ENCODE measurements around the gene VWA1.
"Not testable (repeated sequence)": the region's sequence is repeated elsewhere in the genome, so short reads cannot be mapped to it uniquely, and the experiment has no call there.

VWA1 gene

DNA sequence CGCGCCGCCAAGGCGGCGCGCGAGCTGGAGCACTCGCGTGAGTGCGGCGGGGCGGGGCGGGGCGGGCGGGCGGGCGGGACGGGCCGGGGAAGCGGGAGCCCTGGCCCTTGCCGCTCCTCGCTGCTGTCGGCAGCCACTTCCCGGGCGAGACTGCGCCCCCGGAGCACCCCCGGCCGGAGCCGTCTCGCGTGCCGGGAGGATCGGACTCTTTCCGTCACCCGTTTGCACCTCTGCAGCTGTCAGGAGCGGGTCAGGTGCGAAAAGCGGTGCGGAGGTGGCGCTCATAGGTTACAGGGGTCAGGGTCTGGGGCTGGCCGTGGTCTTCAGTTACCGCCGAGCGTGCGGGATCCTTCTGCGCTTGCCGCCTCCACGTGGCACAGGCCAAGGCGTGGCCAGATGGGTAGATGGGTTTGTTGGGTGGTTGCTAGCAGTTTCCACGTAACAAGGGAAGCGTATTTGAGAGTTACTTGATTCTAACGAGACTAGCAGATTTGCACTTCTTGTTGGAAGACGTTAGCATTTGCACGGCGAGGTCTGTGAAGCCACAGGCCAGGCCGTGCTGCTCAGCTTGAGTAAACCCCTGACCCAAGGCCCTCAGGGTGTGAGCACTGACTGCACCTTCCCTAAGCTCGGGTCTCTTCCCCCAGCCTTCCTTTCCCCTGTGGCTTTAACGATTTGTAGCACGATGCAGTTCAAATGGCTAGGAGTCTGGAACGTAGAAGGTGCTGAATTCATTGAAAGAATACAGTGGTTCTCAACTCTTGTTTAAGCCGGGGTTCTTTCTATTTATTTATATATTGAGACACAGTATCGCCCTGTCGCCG lies 36.8 kb downstream of the VWA1 start:
- H3K4me1 ChIP-seq (ENCODE audit: control insufficient read depth, insufficient read depth, low read length); H3K9me3 ChIP-seq (ENCODE audit: control insufficient read depth, insufficient read depth, low read length); H3K27me3 ChIP-seq (ENCODE audit: control insufficient read depth, insufficient read depth, low read length); H3K36me3 ChIP-seq (ENCODE audit: control insufficient read depth, insufficient read depth, low read length): not testable (repeated sequence)
- Histone ChIP-seq H3K4me3 (ENCODE audit: low read depth, low read length) (peak overlapping the region; percentile 67), H3K9ac (ENCODE audit: low read depth, low read length) (peak overlapping the region; percentile 32)

DNA sequence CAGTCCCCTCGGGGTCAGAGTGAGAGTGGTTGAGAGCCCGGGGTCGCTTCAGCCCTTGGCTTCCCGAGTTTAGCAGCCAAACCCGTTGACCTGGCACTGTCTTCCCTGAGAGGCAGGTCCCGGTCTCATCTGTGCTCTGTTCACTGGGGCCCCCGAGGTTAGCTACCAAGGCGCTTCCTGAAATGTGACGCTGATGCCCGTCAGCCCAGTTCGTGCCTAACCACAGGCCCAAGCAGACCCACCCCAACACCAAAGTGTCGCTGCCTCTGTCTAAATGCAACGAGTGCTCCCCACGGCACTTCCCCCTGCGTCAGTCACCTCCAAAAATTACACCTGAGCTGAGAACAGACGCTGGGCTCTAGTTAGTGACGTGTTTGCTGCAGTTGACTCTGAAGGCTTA lies 40.5 kb downstream of the VWA1 start:
- H3K27me3 ChIP-seq (ENCODE audit: control insufficient read depth, insufficient read depth, low read length); H3K9ac ChIP-seq (ENCODE audit: low read depth, low read length); H3K9me3 ChIP-seq (ENCODE audit: control insufficient read depth, insufficient read depth, low read length); H3K4me1 ChIP-seq (ENCODE audit: control insufficient read depth, insufficient read depth, low read length); H3K4me3 ChIP-seq (ENCODE audit: low read depth, low read length): not testable (repeated sequence)
- peaks cover 32% of the 10 kb centered on the region for H3K36me3 ChIP-seq (ENCODE audit: control insufficient read depth, insufficient read depth, low read length)

DNA sequence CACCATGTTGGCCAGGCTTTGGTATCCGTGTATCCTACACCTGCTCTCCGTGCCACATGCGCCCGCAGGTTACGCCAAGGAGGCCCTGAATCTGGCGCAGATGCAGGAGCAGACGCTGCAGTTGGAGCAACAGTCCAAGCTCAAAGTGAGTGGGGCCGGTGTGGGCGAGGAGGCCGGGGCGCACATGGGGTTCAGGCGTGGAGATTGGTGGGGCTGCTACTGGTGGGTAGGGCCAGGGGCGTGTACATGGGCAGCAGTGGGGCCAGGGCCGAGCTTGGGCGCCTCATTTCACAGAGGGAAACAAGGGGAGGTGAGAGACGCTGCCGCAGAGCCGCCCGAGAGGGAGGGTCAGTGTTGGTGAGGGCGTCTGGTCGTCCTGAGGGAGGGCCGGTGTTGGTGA lies 41.7 kb downstream of the VWA1 start:
- H3K4me1 ChIP-seq (ENCODE audit: control insufficient read depth, insufficient read depth, low read length): no peaks in the 10 kb centered on the region
- peaks cover 34% of the 10 kb centered on the region for H3K36me3 ChIP-seq (ENCODE audit: control insufficient read depth, insufficient read depth, low read length)
- H3K4me3 ChIP-seq (ENCODE audit: low read depth, low read length): no peak overlapping the region
- H3K27me3 ChIP-seq (ENCODE audit: control insufficient read depth, insufficient read depth, low read length): no peaks in the 10 kb centered on the region
- H3K9me3 ChIP-seq (ENCODE audit: control insufficient read depth, insufficient read depth, low read length): no peaks in the 10 kb centered on the region
- H3K9ac ChIP-seq (ENCODE audit: low read depth, low read length): no peak overlapping the region

DNA sequence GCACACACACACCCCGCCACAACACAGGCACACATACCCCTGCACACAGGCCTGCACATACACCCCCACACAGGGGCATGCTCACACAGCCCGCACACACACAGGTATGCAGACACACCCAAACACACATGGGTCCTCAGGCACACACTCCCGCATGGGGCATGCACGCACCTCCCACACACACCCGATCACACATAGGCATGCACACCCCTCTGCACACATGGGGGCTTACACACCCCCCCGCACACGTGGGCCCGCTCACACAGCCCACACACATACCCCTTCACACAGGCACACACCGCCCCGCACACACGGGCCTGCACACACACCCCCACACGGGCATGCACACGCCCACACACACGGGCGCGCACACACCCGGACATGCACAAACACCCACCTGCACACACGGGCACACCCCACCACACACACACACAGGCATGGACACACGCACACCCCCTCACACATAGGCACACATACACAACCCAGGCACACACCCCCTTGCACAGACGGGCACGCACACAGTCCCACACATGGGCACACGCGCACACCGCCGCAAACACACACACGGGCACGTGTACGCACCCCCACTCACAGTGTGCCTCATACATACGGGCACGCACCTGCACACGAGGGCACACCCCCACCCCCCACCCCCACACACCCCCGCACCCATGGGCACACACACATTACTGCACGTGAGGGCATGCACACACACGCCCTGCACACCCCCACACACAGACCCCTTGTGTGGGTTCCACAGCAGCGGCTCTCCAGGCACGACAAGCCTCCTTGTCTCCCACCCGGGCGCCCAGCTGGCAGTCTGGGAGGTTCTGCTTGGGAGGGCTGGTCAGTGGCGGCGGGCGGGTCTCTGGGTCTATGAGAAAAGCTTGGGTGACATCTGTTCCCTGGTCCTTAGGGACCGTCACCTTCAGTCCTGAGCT lies 44.3 kb downstream of the VWA1 start:
- H3K4me1 ChIP-seq (ENCODE audit: control insufficient read depth, insufficient read depth, low read length): no peaks in the 10 kb centered on the region
- no peaks in the 10 kb centered on the region for H3K9me3 ChIP-seq (ENCODE audit: control insufficient read depth, insufficient read depth, low read length)
- no peak overlapping the region for H3K4me3 ChIP-seq (ENCODE audit: low read depth, low read length)
- H3K27me3 ChIP-seq (ENCODE audit: control insufficient read depth, insufficient read depth, low read length): no peaks in the 10 kb centered on the region
- peaks cover 50% of the 10 kb centered on the region for H3K36me3 ChIP-seq (ENCODE audit: control insufficient read depth, insufficient read depth, low read length)
- H3K9ac ChIP-seq (ENCODE audit: low read depth, low read length): no peak overlapping the region

DNA sequence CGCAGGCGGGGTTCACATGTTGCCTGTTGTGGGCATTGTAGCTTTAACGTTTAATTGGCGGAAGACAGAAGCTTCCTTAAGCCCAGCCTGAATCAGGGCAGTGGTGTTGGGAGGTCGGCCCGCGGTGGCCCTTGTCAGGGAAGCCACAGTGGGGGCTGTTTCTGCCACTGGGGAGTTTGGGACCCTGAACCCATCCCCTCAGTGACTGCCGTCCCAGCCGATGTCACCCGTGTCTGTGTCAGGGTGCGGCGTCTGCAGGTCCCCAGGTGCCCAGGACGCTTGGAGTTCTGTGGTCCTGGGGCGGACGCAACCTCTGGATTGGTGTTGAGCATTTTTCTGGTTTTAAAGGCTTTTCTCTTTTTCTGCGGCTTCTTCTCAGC lies 45.0 kb downstream of the VWA1 start:
- H3K9ac ChIP-seq (ENCODE audit: low read depth, low read length); H3K4me1 ChIP-seq (ENCODE audit: control insufficient read depth, insufficient read depth, low read length); H3K27me3 ChIP-seq (ENCODE audit: control insufficient read depth, insufficient read depth, low read length); H3K9me3 ChIP-seq (ENCODE audit: control insufficient read depth, insufficient read depth, low read length); H3K4me3 ChIP-seq (ENCODE audit: low read depth, low read length): not testable (repeated sequence)
- H3K36me3 ChIP-seq (ENCODE audit: control insufficient read depth, insufficient read depth, low read length): peaks cover 53% of the 10 kb centered on the region

DNA sequence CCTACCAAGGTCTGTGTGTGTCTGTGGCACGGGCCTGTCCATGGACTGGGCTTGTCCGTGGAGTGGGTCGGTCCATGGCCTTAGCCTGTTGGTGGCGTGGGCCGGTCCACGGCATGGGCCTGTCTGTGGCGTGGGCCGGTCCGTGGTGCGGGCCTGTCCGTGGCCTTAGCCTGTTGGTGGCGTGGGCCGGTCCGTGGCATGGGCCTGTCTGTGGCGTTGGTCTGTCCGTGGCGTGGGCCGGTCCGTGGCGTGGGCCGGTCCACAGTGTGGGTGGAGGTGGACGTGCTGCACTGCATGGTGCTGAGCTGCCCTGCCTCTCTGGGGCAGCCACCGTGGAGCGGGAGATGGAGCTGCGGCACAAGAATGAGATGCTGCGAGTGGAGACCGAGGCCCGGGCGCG lies 46.3 kb downstream of the VWA1 start:
- not testable (repeated sequence) for H3K9me3 ChIP-seq (ENCODE audit: control insufficient read depth, insufficient read depth, low read length); H3K27me3 ChIP-seq (ENCODE audit: control insufficient read depth, insufficient read depth, low read length); H3K9ac ChIP-seq (ENCODE audit: low read depth, low read length); H3K4me3 ChIP-seq (ENCODE audit: low read depth, low read length); H3K4me1 ChIP-seq (ENCODE audit: control insufficient read depth, insufficient read depth, low read length)
- peaks cover 58% of the 10 kb centered on the region for H3K36me3 ChIP-seq (ENCODE audit: control insufficient read depth, insufficient read depth, low read length)

DNA sequence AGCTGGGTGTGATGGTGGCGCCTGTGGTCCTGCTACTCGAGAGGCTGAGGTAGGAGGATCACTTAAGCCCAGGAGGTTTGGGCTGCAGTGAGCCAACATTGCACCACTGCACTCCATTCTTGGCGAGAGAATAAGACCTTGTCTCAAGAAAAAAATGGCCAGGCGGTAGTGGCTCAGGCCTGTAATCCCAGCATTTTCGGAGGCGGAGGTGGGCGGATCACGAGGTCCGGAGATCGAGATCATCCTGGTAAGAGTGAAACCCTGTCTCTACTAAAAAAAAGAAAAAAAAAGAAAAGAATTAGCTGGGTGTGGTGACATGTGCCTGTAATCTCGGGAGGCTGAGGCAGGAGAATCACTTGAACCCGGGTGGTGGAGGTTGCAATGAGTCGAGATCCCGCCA lies 47.4 kb downstream of the VWA1 start:
- Histone ChIP-seq H3K9me3 (ENCODE audit: control insufficient read depth, insufficient read depth, low read length) (no peaks in the 10 kb centered on the region), H3K36me3 (ENCODE audit: control insufficient read depth, insufficient read depth, low read length) (peaks cover 60% of the 10 kb centered on the region), H3K27me3 (ENCODE audit: control insufficient read depth, insufficient read depth, low read length) (no peaks in the 10 kb centered on the region), H3K4me1 (ENCODE audit: control insufficient read depth, insufficient read depth, low read length) (no peaks in the 10 kb centered on the region), H3K4me3 (ENCODE audit: low read depth, low read length) (no peak overlapping the region), H3K9ac (ENCODE audit: low read depth, low read length) (no peak overlapping the region)

DNA sequence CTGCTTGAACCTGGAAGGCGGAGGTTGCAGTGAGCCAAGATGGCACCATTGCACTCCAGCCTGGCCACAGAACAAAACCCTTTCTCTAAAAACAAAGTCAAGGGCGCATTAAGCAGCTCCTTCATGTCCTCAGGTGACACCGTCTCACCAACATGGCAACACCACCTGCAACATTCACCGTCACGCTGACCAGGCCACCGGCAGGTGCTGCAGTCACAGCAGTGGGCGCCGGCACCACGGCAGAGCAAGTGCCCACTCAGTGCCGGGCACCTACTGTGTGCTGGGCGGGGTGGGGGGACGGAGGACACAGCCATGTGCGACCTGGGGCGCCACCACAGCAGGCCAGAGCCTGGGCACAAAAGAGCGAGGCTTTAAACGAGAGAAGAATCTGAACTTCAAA lies 48.2 kb downstream of the VWA1 start:
- peaks cover 59% of the 10 kb centered on the region for H3K36me3 ChIP-seq (ENCODE audit: control insufficient read depth, insufficient read depth, low read length)
- H3K9me3 ChIP-seq (ENCODE audit: control insufficient read depth, insufficient read depth, low read length): no peaks in the 10 kb centered on the region
- no peaks in the 10 kb centered on the region for H3K4me1 ChIP-seq (ENCODE audit: control insufficient read depth, insufficient read depth, low read length)
- H3K27me3 ChIP-seq (ENCODE audit: control insufficient read depth, insufficient read depth, low read length): no peaks in the 10 kb centered on the region
- H3K9ac ChIP-seq (ENCODE audit: low read depth, low read length): no peak overlapping the region
- H3K4me3 ChIP-seq (ENCODE audit: low read depth, low read length): no peak overlapping the region

DNA sequence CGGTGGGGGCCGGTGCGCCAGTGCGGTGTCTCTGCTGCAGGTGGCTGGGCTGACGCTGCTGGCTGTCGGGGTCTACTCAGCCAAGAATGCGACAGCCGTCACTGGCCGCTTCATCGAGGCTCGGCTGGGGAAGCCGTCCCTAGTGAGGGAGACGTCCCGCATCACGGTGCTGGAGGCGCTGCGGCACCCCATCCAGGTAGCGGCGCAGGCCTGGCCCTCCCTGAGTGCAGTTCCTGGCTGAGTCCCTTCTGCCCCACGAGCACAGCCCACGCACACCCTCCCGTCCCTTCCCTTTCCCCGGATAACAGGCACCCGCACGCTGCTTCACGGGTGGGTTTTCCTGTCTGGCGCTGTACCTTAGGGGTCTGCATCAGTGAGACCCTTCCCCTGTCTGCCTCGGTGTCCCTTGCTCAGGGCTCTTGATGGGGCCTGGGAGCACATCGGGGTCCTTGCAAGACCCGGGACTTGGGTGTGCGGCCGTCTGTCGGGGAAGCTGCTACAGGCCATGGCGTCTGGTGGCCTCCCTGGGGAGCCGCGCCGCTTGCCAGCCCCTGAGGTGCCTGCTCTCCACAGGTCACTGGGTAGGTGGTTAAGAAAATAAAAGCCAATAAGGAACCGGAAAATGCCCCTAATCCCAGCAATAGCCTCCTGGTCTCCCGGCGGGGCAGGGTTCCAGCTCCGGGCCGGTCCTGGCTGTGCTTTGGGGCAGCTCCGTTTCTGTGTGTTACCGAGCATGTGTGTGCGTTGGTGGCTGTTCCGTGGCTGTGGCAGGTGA lies 49.7 kb downstream of the VWA1 start:
- H3K4me1 ChIP-seq (ENCODE audit: control insufficient read depth, insufficient read depth, low read length); H3K27me3 ChIP-seq (ENCODE audit: control insufficient read depth, insufficient read depth, low read length); H3K4me3 ChIP-seq (ENCODE audit: low read depth, low read length); H3K9me3 ChIP-seq (ENCODE audit: control insufficient read depth, insufficient read depth, low read length); H3K9ac ChIP-seq (ENCODE audit: low read depth, low read length): not testable (repeated sequence)
- H3K36me3 ChIP-seq (ENCODE audit: control insufficient read depth, insufficient read depth, low read length): peaks cover 62% of the 10 kb centered on the region

DNA sequence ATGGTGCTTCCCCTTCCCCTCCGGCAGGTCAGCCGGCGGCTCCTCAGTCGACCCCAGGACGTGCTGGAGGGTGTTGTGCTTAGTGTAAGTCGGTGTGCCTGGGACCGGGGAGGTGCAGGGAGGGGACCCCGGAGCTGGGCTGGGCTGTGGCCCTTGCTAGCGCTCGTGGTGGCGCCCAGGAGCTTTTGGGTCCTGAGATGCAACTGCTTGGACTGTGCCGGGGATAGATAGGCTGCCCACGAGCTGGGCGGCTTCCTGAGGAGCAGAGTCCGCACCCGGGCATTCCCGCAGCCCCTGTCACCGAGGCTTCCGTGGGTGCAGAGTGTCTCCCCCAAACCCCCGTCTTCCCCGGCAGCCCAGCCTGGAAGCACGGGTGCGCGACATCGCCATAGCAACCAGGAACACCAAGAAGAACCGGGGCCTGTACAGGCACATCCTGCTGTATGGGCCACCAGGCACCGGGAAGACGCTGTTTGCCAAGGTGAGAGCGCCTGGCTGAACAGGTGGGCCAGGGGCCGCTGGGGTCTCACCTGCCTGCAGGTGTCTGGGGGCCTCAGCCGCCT lies 50.3 kb downstream of the VWA1 start:
- H3K36me3 ChIP-seq (ENCODE audit: control insufficient read depth, insufficient read depth, low read length): peaks cover 62% of the 10 kb centered on the region
- not testable (repeated sequence) for H3K9me3 ChIP-seq (ENCODE audit: control insufficient read depth, insufficient read depth, low read length); H3K4me3 ChIP-seq (ENCODE audit: low read depth, low read length); H3K9ac ChIP-seq (ENCODE audit: low read depth, low read length); H3K27me3 ChIP-seq (ENCODE audit: control insufficient read depth, insufficient read depth, low read length); H3K4me1 ChIP-seq (ENCODE audit: control insufficient read depth, insufficient read depth, low read length)

DNA sequence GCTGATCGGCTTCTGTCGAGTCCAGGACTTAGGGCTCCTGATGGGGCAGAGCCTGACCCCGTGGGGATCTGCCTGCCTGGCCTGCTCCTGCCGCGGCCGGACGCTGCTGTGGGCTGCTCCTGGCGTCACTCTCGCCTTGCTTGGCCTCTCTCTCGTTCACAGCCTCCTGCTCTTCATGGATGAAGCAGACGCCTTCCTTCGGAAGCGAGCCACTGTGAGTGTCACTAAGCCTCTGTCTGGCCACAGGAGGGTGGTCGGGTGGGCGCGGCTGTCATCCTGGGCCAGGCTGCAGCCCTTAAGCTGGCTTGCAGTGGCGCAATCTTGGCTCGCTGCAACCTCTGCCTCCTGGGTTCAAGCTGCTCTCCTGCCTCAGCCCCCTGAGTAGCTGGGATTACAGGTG lies 52.2 kb downstream of the VWA1 start:
- Histone ChIP-seq H3K4me1 (ENCODE audit: control insufficient read depth, insufficient read depth, low read length) (no peaks in the 10 kb centered on the region), H3K36me3 (ENCODE audit: control insufficient read depth, insufficient read depth, low read length) (peaks cover 63% of the 10 kb centered on the region), H3K9ac (ENCODE audit: low read depth, low read length) (no peak overlapping the region), H3K4me3 (ENCODE audit: low read depth, low read length) (no peak overlapping the region), H3K9me3 (ENCODE audit: control insufficient read depth, insufficient read depth, low read length) (no peaks in the 10 kb centered on the region), H3K27me3 (ENCODE audit: control insufficient read depth, insufficient read depth, low read length) (no peaks in the 10 kb centered on the region)

Data from iPS-15b (cell line).